ENCODE data around the gene STAT3.
"Not testable (repeated sequence)": the region's sequence is repeated elsewhere in the genome, so short reads cannot be mapped to it uniquely, and the experiment has no call there.

Gene STAT3

GRCh38 chr17:42378959-42379594 lies 9.2 kb downstream of the STAT3 start:
- DNase-seq, result no peak

GRCh38 chr17:42378359-42378958 lies 9.8 kb downstream of the STAT3 start:
- no peak for DNase-seq

GRCh38 chr17:42373896-42374295 lies 14.3 kb downstream of the STAT3 start:
- DNase-seq, result no peak

- DNase-seq, result no peak
Observed at GRCh38 chr17:42372142-42372541, 16.1 kb downstream of the STAT3 start.

- DNase-seq, result not testable (repeated sequence)
Observed at GRCh38 chr17:42368797-42369561, 19.3 kb downstream of the STAT3 start.

- DNase-seq, result not testable (repeated sequence)
Observed at GRCh38 chr17:42368310-42368709, 19.9 kb downstream of the STAT3 start.

GRCh38 chr17:42366176-42367023 lies 21.8 kb downstream of the STAT3 start:
- not testable (repeated sequence) for DNase-seq

- DNase-seq, result peak; percentile 83
Observed at GRCh38 chr17:42365136-42365535, 23.1 kb downstream of the STAT3 start.

- peak; percentile 72 for DNase-seq
Observed at GRCh38 chr17:42363767-42364585, 24.3 kb downstream of the STAT3 start.

- DNase-seq, result no peak
Observed at GRCh38 chr17:42363231-42363630, 25.0 kb downstream of the STAT3 start.

GRCh38 chr17:42362245-42362961 lies 25.8 kb downstream of the STAT3 start:
- DNase-seq, result no peak

GRCh38 chr17:42361781-42362186 lies 26.5 kb downstream of the STAT3 start:
- no peak for DNase-seq

GRCh38 chr17:42360388-42360787 lies 27.9 kb downstream of the STAT3 start:
- peak; percentile 65 for DNase-seq

GRCh38 chr17:42359133-42359532 lies 29.1 kb downstream of the STAT3 start:
- DNase-seq, result no peak

- no peak for DNase-seq
Observed at GRCh38 chr17:42358434-42358833, 29.8 kb downstream of the STAT3 start.

- peak; percentile 63 for DNase-seq
Observed at GRCh38 chr17:42354956-42355843, 33.0 kb downstream of the STAT3 start.

GRCh38 chr17:42348104-42348503 lies 40.1 kb downstream of the STAT3 start:
- DNase-seq, result no peak

GRCh38 chr17:42347606-42348005 lies 40.6 kb downstream of the STAT3 start:
- no peak for DNase-seq

GRCh38 chr17:42347198-42347597 lies 41.0 kb downstream of the STAT3 start:
- DNase-seq, result peak; percentile 89

- DNase-seq, result no peak
Observed at GRCh38 chr17:42346481-42346880, 41.8 kb downstream of the STAT3 start.

Measured in fibroblast of skin of right biceps (primary cell).